ENCODE measurements around the gene MKNK2. TPM values are rescaled to one million over a fixed set of nuclear protein-coding genes. Genes with fewer than 3 reads are reported as not detected.

The MKNK2 gene
- polyA plus RNA-seq, 3 donors: 16.9 to 333 (median 21.8) TPM

DNA sequence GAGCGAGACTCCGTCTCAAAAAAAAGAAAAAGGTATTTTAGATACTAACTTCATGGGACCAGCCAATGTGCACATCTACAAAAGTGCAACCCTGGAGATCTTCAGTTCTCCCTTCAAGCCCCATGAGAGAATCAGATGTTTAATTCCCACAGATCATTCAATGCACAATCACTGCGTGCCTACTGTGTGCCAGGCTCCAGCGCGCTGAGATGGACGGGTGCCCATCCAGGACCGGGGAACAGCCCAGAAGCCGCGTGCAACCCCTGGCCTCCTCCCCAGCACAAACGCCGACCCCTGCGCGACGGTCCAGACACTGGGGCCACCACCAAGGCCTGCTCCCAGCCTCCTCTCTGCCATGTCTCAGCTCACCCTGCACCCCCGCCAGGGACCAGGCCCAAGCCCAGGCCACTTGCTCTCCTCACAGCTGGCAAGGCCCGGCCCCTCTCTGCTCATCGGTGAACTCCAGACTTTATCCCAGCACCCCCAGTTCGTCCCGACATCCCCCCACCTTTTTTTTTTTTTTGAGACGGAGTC lies 40.8 kb downstream of the MKNK2 start:
- WGBS (ENCODE audit: insufficient coverage): 98% methylated on average over 17 of the region's 20 CpGs
- Histone ChIP-seq H4K20me1 (ENCODE audit: insufficient read depth, low read length) (peaks cover 26% of the 10 kb centered on the region), H3K9ac (ENCODE audit: insufficient read depth, low read length, poor library complexity, severe bottlenecking) (no peak overlapping the region), H3K79me2 (ENCODE audit: insufficient read depth, low read length) (peaks cover 47% of the 10 kb centered on the region), H3K27ac (ENCODE audit: low read depth in 1 of 2, low read length in 2 of 2) (no peak overlapping the region), H3K4me3 (replicated peaks in 1 of 3; ENCODE audit: low read depth in 2 of 3, low read length in 3 of 3) (no peak overlapping the region), H3K36me3 (replicated peaks in 1 of 2; ENCODE audit: control insufficient read depth in 1 of 2, insufficient read depth in 2 of 2, low read length in 2 of 2) (peaks cover 0 to 3% of the 10 kb centered on the region in 2 donors), H2AFZ (ENCODE audit: insufficient read depth, low read depth, low read length, poor library complexity, severe bottlenecking) (no peak overlapping the region), H3K27me3 (ENCODE audit: control insufficient read depth in 2 of 2, insufficient read depth in 2 of 2, low read length in 2 of 2) (no peaks in the 10 kb centered on the region), H3K4me1 (ENCODE audit: control insufficient read depth in 1 of 2, insufficient read depth in 2 of 2, low read length in 2 of 2) (peaks cover 5 to 16% of the 10 kb centered on the region in 2 donors), H3K4me2 (replicated peaks; ENCODE audit: extremely low read depth, low read length, poor library complexity, severe bottlenecking) (no peak overlapping the region), H3K9me3 (replicated peaks in 1 of 2; ENCODE audit: control insufficient read depth in 1 of 2, insufficient read depth in 1 of 2, low read length in 2 of 2) (no peaks in the 10 kb centered on the region)
- intact Hi-C loops (cut with micrococcal nuclease): no loop called here
- Mint-ChIP-seq H3K4me1 (peaks cover 15% of the 10 kb centered on the region), H3K36me3 (peaks cover 4 to 22% of the 10 kb centered on the region in 2 donors), H3K27ac (peak overlapping the region in 2 of 7 donors; percentile 48 to 51), H3K9me3 (peaks cover 0 to 3% (median 0%) of the 10 kb centered on the region in 7 donors), H3K27me3 (ENCODE audit: low read depth in 3 of 3) (peaks cover 0 to 1% (median 0%) of the 10 kb centered on the region in 3 donors), H3K4me3 (no peak overlapping the region)
- TF ChIP-seq, protein P1, sequence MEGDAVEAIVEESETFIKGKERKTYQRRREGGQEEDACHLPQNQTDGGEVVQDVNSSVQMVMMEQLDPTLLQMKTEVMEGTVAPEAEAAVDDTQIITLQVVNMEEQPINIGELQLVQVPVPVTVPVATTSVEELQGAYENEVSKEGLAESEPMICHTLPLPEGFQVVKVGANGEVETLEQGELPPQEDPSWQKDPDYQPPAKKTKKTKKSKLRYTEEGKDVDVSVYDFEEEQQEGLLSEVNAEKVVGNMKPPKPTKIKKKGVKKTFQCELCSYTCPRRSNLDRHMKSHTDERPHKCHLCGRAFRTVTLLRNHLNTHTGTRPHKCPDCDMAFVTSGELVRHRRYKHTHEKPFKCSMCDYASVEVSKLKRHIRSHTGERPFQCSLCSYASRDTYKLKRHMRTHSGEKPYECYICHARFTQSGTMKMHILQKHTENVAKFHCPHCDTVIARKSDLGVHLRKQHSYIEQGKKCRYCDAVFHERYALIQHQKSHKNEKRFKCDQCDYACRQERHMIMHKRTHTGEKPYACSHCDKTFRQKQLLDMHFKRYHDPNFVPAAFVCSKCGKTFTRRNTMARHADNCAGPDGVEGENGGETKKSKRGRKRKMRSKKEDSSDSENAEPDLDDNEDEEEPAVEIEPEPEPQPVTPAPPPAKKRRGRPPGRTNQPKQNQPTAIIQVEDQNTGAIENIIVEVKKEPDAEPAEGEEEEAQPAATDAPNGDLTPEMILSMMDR (IDR thresholded peaks at IDR 0.05): no peak
- no peak for DNase-seq

DNA sequence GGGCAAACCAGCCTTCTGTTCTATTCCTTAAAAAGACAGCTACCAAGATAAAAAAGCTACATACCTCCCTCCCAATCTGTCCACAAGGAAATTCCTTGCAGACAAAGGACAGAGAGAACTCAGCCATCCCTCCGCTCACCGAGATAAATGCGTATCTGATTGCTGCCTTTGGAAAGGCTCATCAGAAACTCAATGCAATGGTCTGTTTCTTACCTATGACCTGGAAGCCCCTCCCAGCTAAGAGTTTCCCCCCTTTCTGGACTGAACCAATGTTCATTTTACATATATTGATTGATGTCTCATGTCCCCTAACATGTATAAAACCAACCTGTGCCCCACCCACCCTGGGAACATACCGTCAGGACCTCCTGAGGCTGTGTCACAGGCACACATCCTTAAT lies 47.2 kb downstream of the MKNK2 start:
- Histone ChIP-seq H3K27ac (ENCODE audit: low read depth in 1 of 2, low read length in 2 of 2) (no peak overlapping the region), H3K9me3 (replicated peaks in 1 of 2; ENCODE audit: control insufficient read depth in 1 of 2, insufficient read depth in 1 of 2, low read length in 2 of 2) (no peaks in the 10 kb centered on the region), H3K4me2 (replicated peaks; ENCODE audit: extremely low read depth, low read length, poor library complexity, severe bottlenecking) (no peak overlapping the region), H3K9ac (ENCODE audit: insufficient read depth, low read length, poor library complexity, severe bottlenecking) (no peak overlapping the region), H4K20me1 (ENCODE audit: insufficient read depth, low read length) (peaks cover 5% of the 10 kb centered on the region), H3K4me3 (replicated peaks in 1 of 3; ENCODE audit: low read depth in 2 of 3, low read length in 3 of 3) (no peak overlapping the region), H3K79me2 (ENCODE audit: insufficient read depth, low read length) (peaks cover 17% of the 10 kb centered on the region), H3K4me1 (ENCODE audit: control insufficient read depth in 1 of 2, insufficient read depth in 2 of 2, low read length in 2 of 2) (no peaks in the 10 kb centered on the region), H2AFZ (ENCODE audit: insufficient read depth, low read depth, low read length, poor library complexity, severe bottlenecking) (no peak overlapping the region), H3K36me3 (replicated peaks in 1 of 2; ENCODE audit: control insufficient read depth in 1 of 2, insufficient read depth in 2 of 2, low read length in 2 of 2) (peaks cover 9 to 16% of the 10 kb centered on the region in 2 donors), H3K27me3 (ENCODE audit: control insufficient read depth in 2 of 2, insufficient read depth in 2 of 2, low read length in 2 of 2) (no peaks in the 10 kb centered on the region)
- Mint-ChIP-seq H3K4me1 (peaks cover 2% of the 10 kb centered on the region), H3K9me3 (peaks cover 0 to 2% (median 0%) of the 10 kb centered on the region in 7 donors), H3K27ac (no peak overlapping the region), H3K27me3 (ENCODE audit: low read depth in 3 of 3) (peaks cover 0 to 3% (median 0%) of the 10 kb centered on the region in 3 donors), H3K36me3 (peaks cover 21 to 48% of the 10 kb centered on the region in 2 donors), H3K4me3 (no peak overlapping the region)
- intact Hi-C loops (cut with micrococcal nuclease): no loop called here
- DNase-seq: no peak
- WGBS (ENCODE audit: insufficient coverage): 96% methylated on average over 3 of the region's 4 CpGs
- TF ChIP-seq, protein P1 (IDR thresholded peaks at IDR 0.05): no peak

All from CD14-positive monocyte (primary cell).